Chondrocyte (in vitro differentiated cells): ENCODE results near the gene RBFA. TPM values are rescaled to one million over a fixed set of nuclear protein-coding genes. Genes with fewer than 3 reads are reported as not detected.
A peak's percentile ranks its signal among the peaks of the same experiment; 100 is the strongest.
"Not testable (repeated sequence)": the region's sequence is repeated elsewhere in the genome, so short reads cannot be mapped to it uniquely, and the experiment has no call there.

ENCODE experiments used
- DNase-seq: peaks from one replicate; pipeline ENCODE4 v3.0.0; 2021; ENCODE audit warnings: mixed read lengths, low spot score
- H3K27ac Mint-ChIP-seq: one replicate; pipeline ENCODE4 v1.8.0; 2021; ENCODE audit warnings: mild to moderate bottlenecking, moderate library complexity, mixed read lengths; ENCODE audit not compliant: unreplicated experiment
- H3K27me3 Mint-ChIP-seq: 2 replicates; pipeline ENCODE4 v1.8.0; 2021; ENCODE audit warnings: low read depth, mixed read lengths
- H3K36me3 Mint-ChIP-seq: 2 replicates; pipeline ENCODE4 v1.8.0; 2021; ENCODE audit warnings: low read depth, mixed read lengths
- H3K4me1 Mint-ChIP-seq: 2 replicates; pipeline ENCODE4 v1.8.0; 2021; ENCODE audit warnings: low read depth, mild to moderate bottlenecking, mixed read lengths
- H3K4me3 Mint-ChIP-seq: one replicate; pipeline ENCODE4 v1.8.0; 2021; ENCODE audit warnings: mild to moderate bottlenecking, moderate library complexity, mixed read lengths; ENCODE audit not compliant: unreplicated experiment
- H3K9me3 Mint-ChIP-seq: 2 replicates; pipeline ENCODE4 v1.8.0; 2021; ENCODE audit warnings: low read depth, mixed read lengths
- CTCF ChIP-seq: fragments of 200-600 bp; sonication (generic); IDR thresholded peaks from 2 replicates; pipeline ENCODE4 v1.5.0; 2021; ENCODE audit warnings: antibody characterized with exemption, mild to moderate bottlenecking, moderate library complexity
- total RNA-seq: library from RNA; stranded (reverse); gene quantifications from 3 replicates; pipeline ENCODE4 v1.2.1, GENCODE V29; 2021

Gene RBFA
- total RNA-seq, 1 donor from 2014 or later, result 26.8 TPM

GRCh38 chr18:79988451-79989194 lies 45.6 kb upstream of the RBFA start, which contains the start of gene TXNL4A:
Gene TXNL4A, minus strand, starts transcription at chr18:79988563. Its CDS starts 171 bp downstream, at chr18:79988392.
- no peaks in the 10 kb centered on the region for H3K27me3 Mint-ChIP-seq
- H3K4me1 Mint-ChIP-seq, result peaks cover 35% of the 10 kb centered on the region
- peak within 1 kb of the TSS; percentile 88 for H3K4me3 Mint-ChIP-seq
- peaks cover 5% of the 10 kb centered on the region for H3K36me3 Mint-ChIP-seq
- H3K9me3 Mint-ChIP-seq, result no peaks in the 10 kb centered on the region
- TF ChIP-seq CTCF, result no peak
- DNase-seq, result no peak
- peak within 1 kb of the TSS; percentile 99 for H3K27ac Mint-ChIP-seq

DNA sequence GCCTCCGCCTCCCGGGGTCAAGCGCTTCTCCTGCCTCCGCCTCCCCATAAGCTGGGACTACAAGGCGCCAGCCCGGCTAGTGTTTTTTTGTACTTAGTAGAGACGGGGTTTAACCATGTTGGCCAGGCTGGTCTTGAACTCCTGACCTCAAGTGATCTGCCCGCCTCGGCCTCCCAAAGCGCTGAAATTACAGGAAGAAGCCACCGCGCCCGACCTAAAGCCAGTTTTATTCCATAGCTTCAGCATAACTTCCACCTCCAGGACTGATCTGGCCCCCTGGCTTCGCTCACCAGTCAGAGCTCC lies 45.1 kb upstream of the RBFA start:
- no peak for TF ChIP-seq CTCF
- peaks cover 5% of the 10 kb centered on the region for H3K36me3 Mint-ChIP-seq
- H3K27me3 Mint-ChIP-seq, result no peaks in the 10 kb centered on the region
- H3K4me1 Mint-ChIP-seq, result peaks cover 31% of the 10 kb centered on the region
- no peak for DNase-seq
- H3K9me3 Mint-ChIP-seq, result no peaks in the 10 kb centered on the region
- H3K4me3 Mint-ChIP-seq, result peak overlapping the region; percentile 88
- H3K27ac Mint-ChIP-seq, result peak overlapping the region; percentile 99

GRCh38 chr18:79991494-79991893 lies 42.7 kb upstream of the RBFA start:
- no peak for TF ChIP-seq CTCF
- Mint-ChIP-seq H3K4me3 (no peak overlapping the region), H3K27me3 (no peaks in the 10 kb centered on the region), H3K36me3 (no peaks in the 10 kb centered on the region), H3K4me1 (peaks cover 17% of the 10 kb centered on the region), H3K27ac (no peak overlapping the region), H3K9me3 (no peaks in the 10 kb centered on the region)
- DNase-seq, result no peak

- H3K4me1 Mint-ChIP-seq, result not testable (repeated sequence)
Measured at GRCh38 chr18:79999701-80000100, 34.5 kb upstream of the RBFA start.

GRCh38 chr18:80000877-80001276 lies 33.4 kb upstream of the RBFA start:
- peaks cover 8% of the 10 kb centered on the region for H3K9me3 Mint-ChIP-seq
- peaks cover 6% of the 10 kb centered on the region for H3K4me1 Mint-ChIP-seq

More at GRCh38 chr18:79999701-80000100, 34.5 kb upstream of the RBFA start:
- H3K27ac Mint-ChIP-seq, DNase-seq, H3K36me3 Mint-ChIP-seq, H3K9me3 Mint-ChIP-seq, H3K4me3 Mint-ChIP-seq, H3K27me3 Mint-ChIP-seq: not testable (repeated sequence)

More at GRCh38 chr18:80000877-80001276, 33.4 kb upstream of the RBFA start:
- Mint-ChIP-seq H3K27me3 (no peaks in the 10 kb centered on the region), H3K27ac (no peak overlapping the region), H3K36me3 (no peaks in the 10 kb centered on the region), H3K4me3 (no peak overlapping the region)
- no peak for TF ChIP-seq CTCF
- no peak for DNase-seq
